Measurements from ENCODE around the gene LRRC59.
"Not testable (repeated sequence)": the region's sequence is repeated elsewhere in the genome, so short reads cannot be mapped to it uniquely, and the experiment has no call there.

The LRRC59 gene

GRCh38 chr17:50424246-50424995 is 27.1 kb upstream of the LRRC59 start:
- DNase-seq = no peak

- no peak for DNase-seq
Observed at GRCh38 chr17:50423553-50424159, 26.3 kb upstream of the LRRC59 start.

GRCh38 chr17:50422738-50423137 is 25.4 kb upstream of the LRRC59 start:
- DNase-seq = no peak

- DNase-seq = no peak
Observed at GRCh38 chr17:50421308-50422051, 24.2 kb upstream of the LRRC59 start.

DNA sequence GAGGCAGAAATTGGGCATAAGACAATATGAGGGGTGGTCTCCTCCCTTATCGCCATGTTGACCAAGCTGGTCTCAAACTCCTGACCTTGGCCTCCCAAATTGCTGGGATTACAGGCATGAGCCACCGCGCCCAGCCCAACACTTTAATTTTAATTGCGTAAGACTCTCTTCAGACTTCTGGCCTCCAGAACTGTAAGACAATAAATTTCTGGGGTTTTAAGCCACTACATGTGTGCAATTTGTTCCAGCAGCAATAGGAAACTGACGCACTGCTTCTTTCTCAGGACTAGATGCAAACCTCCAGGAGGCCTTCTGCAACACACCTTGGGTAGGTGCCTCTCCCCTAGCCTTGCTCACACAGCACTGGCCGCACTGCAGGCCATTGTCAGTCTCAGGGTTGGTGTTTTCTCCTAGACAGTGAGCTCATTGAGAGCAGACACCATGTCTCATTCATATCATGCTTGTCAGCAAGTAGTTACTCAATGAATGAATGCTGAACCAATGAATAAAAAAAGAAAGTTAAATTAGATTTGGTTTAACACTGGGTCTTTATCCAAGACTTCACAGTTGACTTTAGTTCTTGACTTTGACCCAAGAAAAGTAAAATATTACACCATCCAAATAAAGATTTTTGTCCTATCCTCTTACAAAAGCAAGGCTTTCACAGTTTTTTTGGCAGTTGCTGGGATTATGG is 23.2 kb upstream of the LRRC59 start:
- DNase-seq = no peak

DNA sequence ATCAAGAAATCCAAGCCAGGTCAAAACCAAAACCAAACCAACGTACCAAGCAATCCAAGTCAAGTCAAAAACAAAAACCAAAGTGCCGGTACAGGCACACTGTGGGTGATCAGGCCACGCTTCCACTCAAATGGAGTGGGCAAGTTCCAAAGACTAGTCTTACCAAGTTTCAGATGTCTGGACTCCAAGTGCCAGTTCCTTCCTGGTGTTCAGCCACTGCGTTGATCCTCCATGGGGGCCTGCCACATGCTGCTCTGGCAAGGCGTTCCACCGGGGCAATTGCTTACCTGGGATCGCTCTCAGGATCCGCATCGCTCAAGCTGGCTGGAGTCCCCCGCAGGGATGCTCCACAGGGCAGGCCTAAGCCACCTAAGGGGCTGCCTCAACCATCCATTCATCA is 22.3 kb upstream of the LRRC59 start:
- DNase-seq = not testable (repeated sequence)

GRCh38 chr17:50414808-50415207 is 17.5 kb upstream of the LRRC59 start:
- no peak for DNase-seq

GRCh38 chr17:50412188-50412732 is 14.9 kb upstream of the LRRC59 start:
- DNase-seq = no peak

GRCh38 chr17:50407921-50408320 is 10.6 kb upstream of the LRRC59 start:
- no peak for DNase-seq

- no peak for DNase-seq
Observed at GRCh38 chr17:50406578-50406977, 9.3 kb upstream of the LRRC59 start.

- not testable (repeated sequence) for DNase-seq
Observed at GRCh38 chr17:50405351-50405750, 8.0 kb upstream of the LRRC59 start.

- DNase-seq = not testable (repeated sequence)
Observed at GRCh38 chr17:50399591-50399990, 2.3 kb upstream of the LRRC59 start.

DNA sequence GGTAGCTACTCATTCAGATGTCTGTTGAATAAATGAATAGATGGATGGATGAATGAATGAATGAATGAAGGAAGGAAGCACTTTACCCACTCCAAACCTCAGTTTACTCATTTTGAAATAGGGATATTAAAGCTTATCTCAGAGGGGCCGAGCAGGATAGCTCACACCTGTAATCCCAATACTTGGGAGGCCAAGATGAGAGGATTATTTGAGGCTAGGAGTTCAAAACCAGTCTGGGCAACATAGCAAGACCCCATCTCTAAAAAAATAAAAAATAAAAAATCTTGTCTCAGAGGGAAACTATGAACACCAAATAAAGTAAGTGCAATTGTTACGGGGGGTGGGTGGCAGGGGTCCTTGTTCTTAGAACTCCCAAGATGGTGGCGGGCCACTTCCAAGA is 1.3 kb upstream of the LRRC59 start:
- not testable (repeated sequence) for DNase-seq

DNA sequence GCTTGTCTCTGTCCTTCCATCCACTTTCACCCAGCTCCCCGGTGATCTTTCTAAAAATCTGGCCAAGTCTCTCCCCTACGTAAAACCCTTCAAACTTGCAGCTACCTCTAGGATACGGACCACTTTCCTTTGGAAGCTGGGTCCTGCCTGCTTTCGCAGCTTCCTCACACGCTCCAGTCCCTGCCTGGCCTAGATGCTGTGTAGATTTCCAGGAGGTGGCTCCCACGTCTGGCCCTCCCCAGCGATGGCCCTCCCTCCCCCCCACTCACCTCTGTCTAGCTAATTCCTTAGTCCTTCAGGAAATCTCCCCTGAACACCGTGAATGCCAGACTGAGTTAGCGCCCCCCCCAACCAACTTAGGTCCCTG is 579 bp upstream of the LRRC59 start:
- DNase-seq = no peak

DNA sequence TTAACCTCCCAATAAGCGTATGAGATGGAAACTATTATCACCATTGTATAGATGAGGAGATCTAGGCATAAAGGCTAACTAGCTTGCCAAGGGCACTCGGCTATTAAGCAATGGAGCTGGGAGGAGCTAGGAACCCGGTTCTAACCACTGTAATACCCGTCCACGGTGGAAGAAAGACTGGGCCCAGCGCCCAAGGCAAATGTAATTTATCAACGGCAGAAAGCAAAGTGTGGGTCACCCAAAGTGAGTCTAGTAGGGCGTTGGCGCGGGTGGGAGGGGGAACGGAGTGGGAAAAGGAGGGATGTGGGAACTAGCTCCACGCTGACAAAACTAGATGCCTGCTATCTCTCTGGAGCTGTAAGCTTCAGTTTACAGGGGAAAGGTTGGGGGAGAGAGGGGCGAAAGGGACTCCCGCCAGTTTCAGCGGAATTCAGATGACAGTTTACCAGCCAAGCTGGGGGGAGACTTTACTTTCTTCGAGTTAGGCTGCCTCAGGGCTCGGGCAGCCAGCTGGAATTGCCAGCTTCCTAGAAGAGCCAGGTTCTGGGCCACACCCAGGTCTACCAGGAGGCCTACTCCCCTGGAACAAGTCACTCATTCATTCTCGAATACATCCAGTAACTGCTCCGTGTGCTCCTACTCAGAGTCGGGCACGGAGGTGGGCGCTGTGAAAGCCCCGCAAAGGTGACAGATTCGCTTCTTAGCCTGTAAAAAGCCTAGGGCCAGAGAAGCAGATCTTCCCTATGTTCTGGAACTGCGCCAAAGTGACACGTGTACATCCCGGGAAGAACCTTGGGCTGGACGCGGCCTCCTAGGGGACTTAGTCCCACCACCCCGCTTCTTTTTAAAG is 837 bp downstream of the LRRC59 start:
- no peak for DNase-seq

DNA sequence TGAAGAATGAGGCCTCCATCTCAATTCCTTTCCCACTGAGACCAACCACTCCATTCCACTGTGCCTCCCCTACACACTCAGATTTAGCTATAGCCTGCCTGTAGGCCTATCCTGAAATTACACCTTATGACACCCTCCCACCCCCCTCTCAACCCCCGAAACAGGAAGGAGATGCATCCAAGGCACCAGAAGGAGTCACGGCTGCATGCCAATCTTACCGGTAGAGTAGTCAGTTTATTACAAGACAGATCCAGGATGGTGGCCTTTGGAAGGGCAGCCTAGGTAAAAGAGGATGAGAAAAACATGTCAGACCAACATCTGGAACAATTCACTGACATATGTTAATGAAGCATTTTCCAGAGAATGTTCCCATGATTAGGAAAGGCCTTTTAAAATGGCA is 2.6 kb downstream of the LRRC59 start:
- DNase-seq = no peak

DNA sequence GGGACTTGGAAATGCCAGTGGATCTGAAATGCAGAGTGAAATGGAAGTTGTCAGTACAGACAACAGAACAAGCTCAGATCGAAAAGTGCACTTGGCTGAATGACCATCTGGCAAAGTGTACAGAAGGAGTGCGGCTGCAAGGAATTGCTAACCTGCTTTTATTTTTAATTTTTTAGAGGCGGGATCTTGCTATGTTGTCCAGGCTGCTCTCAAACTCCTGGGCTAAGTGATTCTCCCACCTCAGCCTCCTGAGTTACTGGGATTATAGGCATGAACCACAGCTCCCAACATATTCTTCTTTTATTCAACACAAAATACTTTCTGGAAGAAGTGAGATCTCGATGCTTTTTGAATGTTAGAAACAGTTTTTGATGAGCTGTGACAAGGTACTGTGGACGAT is 3.6 kb downstream of the LRRC59 start:
- DNase-seq = no peak

DNA sequence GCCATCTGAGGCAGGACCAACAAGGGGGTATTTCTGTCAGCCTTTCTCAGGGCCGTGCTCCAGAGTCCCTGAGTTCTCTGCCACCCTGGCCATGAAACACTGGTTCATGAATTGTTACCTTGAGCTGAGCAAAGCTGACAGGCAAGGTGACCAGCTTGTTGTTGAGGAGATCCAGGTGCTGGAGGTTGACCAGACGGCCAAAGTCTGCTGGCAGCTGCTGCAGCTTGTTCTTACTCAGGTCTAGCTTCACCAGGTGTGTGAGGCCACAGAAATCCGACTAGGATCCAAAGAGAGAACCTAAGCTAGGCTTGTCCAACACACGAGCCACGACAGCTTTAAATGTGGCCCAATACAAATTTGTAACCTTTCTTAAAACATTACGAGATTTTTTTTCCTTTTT is 4.7 kb downstream of the LRRC59 start:
- DNase-seq = no peak

GRCh38 chr17:50389534-50389933 is 7.8 kb downstream of the LRRC59 start:
- no peak for DNase-seq

- no peak for DNase-seq
Observed at GRCh38 chr17:50388728-50389127, 8.6 kb downstream of the LRRC59 start.

- no peak for DNase-seq
Observed at GRCh38 chr17:50386510-50386909, 10.8 kb downstream of the LRRC59 start.

DNA sequence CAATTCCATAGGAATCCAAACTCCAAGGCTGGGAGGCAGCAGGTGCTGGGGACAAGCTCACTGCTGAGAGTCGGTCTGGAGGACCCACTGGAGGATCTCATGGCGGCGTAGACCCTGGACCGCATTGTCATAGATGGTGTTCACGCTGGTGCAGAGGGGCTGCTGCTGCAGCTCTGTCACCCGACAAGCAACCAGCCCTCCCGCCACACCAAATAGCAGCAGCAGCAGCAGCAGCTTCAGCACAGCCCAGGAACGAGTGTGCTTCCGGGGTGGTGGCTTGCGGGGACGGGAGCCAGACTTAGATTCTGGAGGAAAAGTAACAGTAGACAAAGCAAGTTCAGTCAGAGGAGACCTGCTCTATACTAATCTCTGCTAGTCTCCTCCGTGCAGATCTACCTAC is 14.4 kb downstream of the LRRC59 start:
- no peak for DNase-seq
